VCaP (cell line): ENCODE results near the gene KLF6.

Source experiments
- H3K27ac ChIP-seq: fragments of 450-650 bp; 2 replicates; pipeline ENCODE4 v1.5.1; 2017
- TF ChIP-seq, protein P1 (sequence below): fragments of 450-650 bp; conservative IDR thresholded peaks from 2 replicates; pipeline ENCODE4 v1.5.1; 2017; ENCODE audit warnings: mild to moderate bottlenecking, moderate library complexity

KLF6 gene

DNA sequence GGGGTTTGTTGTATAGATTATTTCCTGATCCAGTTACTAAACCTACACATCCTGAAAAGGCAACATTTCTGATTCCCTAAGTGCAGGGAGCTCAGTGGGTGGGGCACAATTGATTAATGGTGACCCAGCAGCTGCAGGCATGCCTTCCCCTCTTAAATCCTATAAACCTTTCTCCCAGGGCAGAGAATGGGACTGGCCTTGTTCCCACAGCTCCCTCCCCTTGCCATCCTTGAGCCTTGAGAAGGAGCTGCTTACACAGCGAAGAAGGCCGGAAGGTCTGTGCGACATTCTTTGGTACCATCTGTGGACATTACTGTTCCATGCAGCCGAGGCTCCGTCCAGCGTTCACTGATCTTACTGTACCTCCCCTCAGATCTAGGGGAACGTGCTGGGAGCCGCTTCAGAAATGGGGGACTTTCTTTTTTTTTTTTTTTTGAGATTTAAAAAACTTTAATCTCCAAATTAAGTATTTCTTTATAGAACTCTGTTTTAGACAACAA, 14.3 kb downstream of the KLF6 start:
- H3K27ac ChIP-seq, result no peak overlapping the region
- TF ChIP-seq, protein P1, sequence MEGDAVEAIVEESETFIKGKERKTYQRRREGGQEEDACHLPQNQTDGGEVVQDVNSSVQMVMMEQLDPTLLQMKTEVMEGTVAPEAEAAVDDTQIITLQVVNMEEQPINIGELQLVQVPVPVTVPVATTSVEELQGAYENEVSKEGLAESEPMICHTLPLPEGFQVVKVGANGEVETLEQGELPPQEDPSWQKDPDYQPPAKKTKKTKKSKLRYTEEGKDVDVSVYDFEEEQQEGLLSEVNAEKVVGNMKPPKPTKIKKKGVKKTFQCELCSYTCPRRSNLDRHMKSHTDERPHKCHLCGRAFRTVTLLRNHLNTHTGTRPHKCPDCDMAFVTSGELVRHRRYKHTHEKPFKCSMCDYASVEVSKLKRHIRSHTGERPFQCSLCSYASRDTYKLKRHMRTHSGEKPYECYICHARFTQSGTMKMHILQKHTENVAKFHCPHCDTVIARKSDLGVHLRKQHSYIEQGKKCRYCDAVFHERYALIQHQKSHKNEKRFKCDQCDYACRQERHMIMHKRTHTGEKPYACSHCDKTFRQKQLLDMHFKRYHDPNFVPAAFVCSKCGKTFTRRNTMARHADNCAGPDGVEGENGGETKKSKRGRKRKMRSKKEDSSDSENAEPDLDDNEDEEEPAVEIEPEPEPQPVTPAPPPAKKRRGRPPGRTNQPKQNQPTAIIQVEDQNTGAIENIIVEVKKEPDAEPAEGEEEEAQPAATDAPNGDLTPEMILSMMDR, result no peak

DNA sequence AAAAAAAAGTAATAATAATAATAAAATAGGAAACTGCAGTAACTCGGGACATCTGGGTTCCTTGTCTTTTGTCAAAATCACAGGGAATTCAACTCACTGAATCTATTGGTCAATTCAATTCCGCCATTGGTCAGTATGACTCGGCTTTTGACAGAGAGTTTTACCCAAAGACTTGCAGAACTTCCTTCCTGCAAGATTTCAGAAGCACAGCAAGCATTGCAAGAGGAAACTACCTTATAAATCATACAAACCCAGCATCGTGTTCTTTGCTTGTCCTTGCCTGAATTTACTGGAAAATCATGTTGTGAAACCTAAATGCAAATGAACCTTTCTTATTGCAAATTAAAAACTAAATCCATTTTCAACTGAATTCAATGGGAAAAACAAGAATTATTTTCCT, 15.5 kb downstream of the KLF6 start:
- TF ChIP-seq, protein P1, result no peak
- no peak overlapping the region for H3K27ac ChIP-seq

DNA sequence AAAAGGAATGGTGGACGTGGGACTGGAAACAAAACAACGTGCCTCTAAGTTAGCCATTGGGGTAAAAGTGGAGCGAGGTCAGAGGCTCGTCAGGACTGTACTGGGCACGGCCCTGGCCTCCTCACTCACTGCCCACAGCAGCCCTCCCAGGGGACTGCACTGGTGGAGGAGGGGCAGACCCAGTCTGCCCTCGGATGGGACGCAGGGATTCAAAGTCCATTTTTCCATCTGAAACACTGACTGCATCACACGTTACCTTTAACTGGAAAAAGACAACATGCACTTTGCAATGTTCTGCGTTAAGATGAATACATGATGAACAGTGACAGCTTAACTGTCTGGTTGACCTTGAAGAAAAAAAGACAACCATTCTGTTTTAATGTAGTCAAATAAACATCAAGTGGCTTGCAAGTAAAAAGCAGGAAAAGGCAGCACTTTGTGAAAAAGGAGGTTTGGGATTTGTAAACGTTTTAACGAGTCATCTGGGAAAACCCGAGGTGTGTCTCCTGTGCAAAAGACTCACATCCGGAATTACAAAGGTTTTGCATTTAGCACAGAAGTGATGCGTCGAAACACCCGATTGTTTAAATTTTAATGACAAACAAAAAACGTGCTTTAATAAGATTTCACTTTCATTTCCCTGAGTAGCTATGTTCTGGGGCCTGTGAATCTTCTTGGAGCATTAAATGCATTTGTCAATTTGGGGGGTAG, 18.8 kb downstream of the KLF6 start:
- H3K27ac ChIP-seq, result no peak overlapping the region
- TF ChIP-seq, protein P1, result no peak

DNA sequence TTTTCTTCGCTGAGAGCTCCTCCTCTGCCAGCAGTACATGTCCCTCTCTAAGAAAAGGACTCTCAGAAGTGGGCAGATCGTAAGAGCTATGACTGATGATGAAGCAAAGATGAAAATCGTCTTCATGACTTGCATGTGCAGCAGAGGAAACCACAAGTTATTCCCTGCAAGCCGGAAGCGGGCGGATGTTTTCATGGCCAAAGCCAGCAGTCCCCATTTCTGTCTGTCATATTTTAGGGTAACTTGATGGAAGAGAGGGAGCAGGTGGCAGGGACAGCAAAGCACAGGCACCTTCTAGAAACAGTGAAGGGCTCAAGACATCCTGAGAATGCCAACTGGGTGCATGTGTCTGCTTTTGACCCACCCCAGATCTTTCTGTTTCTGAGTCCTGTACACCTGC, 19.9 kb downstream of the KLF6 start:
- 0 out of 2 replicates have a peak overlapping the region, but pooled peaks have one; percentile 30 for H3K27ac ChIP-seq
- TF ChIP-seq, protein P1, result no peak

DNA sequence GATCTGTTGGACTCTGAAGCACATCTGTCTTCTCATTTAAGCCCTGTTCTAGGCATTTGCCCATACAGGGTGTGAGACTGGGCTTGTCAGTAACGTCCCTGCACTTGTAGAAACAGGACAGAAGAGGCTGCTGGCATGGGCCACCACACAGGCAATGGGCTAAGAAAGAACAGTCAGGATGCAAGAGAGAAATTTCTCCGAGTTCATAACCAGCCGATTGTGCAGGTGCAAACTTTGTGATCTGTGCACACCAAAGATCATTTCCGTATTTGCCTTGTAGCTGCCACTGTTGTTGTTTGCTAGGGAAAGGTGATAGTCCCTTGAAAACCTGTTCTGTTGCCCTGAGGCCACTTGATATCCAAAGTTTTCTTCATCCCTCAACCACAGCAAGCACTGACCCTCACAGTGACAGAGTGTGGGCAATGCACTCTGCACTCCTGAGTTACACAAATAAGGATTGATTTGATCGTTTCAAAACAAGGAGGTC, 20.3 kb downstream of the KLF6 start:
- H3K27ac ChIP-seq, result peak overlapping the region; percentile 30; the same call in 1 of the 2 replicates
- TF ChIP-seq, protein P1, result no peak

DNA sequence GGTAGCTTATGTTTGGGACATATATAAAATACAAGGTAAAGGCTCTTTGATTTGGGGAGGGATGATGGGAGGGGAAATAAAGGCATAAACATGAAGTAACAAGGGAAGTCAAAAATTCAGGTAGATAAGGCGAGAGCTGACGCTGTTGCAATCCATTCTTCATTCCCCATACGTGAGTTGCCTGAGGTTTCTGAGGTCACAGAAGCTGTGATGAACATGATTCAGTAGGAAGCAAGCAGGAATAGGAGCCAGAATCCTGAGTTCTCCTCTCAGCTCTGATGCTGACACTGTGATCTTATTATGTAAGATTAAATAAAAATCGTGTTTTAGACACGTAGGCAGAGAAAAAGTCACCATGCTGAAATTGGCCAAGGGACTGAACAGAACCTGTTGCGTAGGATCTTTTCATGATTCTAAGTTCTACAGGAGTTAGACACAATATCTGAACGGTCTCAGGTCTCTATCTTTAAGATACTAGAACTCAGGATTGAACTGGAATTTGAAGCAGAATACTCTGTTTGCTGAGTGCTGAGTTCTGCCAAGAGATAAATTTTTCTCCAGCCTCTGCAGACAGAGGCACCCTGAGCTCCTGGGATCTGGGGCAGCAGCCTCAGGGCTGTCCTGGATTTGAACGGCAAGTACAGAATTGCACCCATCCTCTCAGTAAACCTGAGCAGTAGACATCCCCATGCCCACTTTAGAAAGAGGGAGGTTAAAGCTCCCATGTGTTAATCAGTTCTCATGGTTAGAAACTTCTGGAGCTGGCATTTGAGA, 21.0 kb downstream of the KLF6 start:
- TF ChIP-seq, protein P1, result no peak
- peak overlapping the region; percentile 30; the same call in 1 of the 2 replicates for H3K27ac ChIP-seq

DNA sequence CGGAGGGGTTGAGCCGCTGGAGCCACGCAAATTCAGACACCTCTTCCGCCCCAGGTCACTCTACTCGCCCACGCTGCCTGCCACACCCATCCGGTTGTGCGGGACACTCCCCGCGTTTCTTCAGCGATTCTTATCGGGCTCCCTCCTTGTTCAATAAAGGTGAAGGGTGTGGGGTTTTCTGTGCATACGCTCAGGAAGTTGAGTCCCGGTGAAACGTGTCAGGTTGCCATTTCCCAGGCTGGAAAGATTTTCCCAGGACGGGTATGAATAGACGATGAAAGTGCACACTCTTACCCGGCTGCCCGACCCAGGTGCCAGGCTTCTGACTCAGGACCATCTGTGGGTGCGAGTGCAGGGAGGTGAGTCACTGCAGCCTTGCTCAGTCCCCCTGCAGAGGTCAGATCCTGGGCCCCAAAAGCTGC, 22.0 kb downstream of the KLF6 start:
- H3K27ac ChIP-seq, result no peak overlapping the region
- TF ChIP-seq, protein P1, result no peak
